Keratinocyte (primary cell): ENCODE data around the gene GRK5. TPM values are rescaled to one million over a fixed set of nuclear protein-coding genes. Genes with fewer than 3 reads are reported as not detected.

Experiments
- DNase-seq: peaks from one replicate; pipeline ENCODE4 v3.0.0-alpha.2; 2011; ENCODE audit warnings: low read depth, missing footprints, low spot score
- FAIRE-seq: peaks from 2 replicates; lab custom pipeline; 2011; peaks lifted over from hg19 to GRCh38; lab: Jason Lieb, UNC
- H2AFZ ChIP-seq: 2 replicates; pipeline ENCODE4 v1.6.0; 2012; ENCODE audit warnings: low read length, control low read depth, inconsistent platforms; ENCODE audit not compliant: control insufficient read depth
- H3K27ac ChIP-seq: 2 replicates; pipeline ENCODE4 v1.5.1; 2011; ENCODE audit warnings: low read length; ENCODE audit not compliant: control insufficient read depth, insufficient read depth
- H3K27me3 ChIP-seq: 3 replicates; pipeline ENCODE4 v1.6.0; 2011; ENCODE audit warnings: low read length; ENCODE audit not compliant: control insufficient read depth, insufficient read depth; ENCODE audit errors: extremely low read depth
- H3K36me3 ChIP-seq, 2 experiments: 2 replicates in 1 of 2; 3 replicates in 1 of 2; pipeline ENCODE4 v1.5.1; 2011; ENCODE audit warnings: low read length in 2 of 2, mild to moderate bottlenecking in 1 of 2; ENCODE audit not compliant: control insufficient read depth in 2 of 2, insufficient read depth in 2 of 2; ENCODE audit errors: extremely low read depth in 1 of 2
- H3K4me1 ChIP-seq: 3 replicates; pipeline ENCODE4 v1.5.1; 2011; ENCODE audit warnings: low read length; ENCODE audit not compliant: control insufficient read depth, insufficient read depth; ENCODE audit errors: extremely low read depth
- H3K4me2 ChIP-seq: 3 replicates; pipeline ENCODE4 v1.6.0; 2011; ENCODE audit warnings: low read depth, low read length; ENCODE audit not compliant: control insufficient read depth, insufficient read depth; ENCODE audit errors: extremely low read depth
- H3K4me3 ChIP-seq, 3 experiments: fragments of 200-600 bp in 1 of 3; sonication (generic) in 1 of 3; 2 replicates in 2 of 3; 3 replicates in 1 of 3; pipeline ENCODE4 v1.5.1; 2011 to 2016; ENCODE audit warnings: low read length in 3 of 3, mild to moderate bottlenecking in 3 of 3, control low read depth in 2 of 3, inconsistent platforms in 1 of 3, low read depth in 1 of 3, mixed read lengths in 1 of 3, mixed run types in 1 of 3, moderate library complexity in 1 of 3; ENCODE audit not compliant: control insufficient read depth in 2 of 3, insufficient read depth in 2 of 3; ENCODE audit errors: extremely low read depth in 1 of 3
- H3K79me2 ChIP-seq: 2 replicates; pipeline ENCODE4 v1.6.0; 2012; ENCODE audit warnings: low read length; ENCODE audit not compliant: control insufficient read depth, insufficient read depth
- H3K9ac ChIP-seq: 3 replicates; pipeline ENCODE4 v1.6.0; 2011; ENCODE audit warnings: low read length; ENCODE audit not compliant: control insufficient read depth, insufficient read depth; ENCODE audit errors: extremely low read depth
- H3K9me1 ChIP-seq: 3 replicates; pipeline ENCODE4 v1.6.0; 2011; ENCODE audit warnings: low read length; ENCODE audit not compliant: control insufficient read depth, insufficient read depth; ENCODE audit errors: extremely low read depth
- H3K9me3 ChIP-seq: 2 replicates; pipeline ENCODE4 v1.5.1; 2012; ENCODE audit warnings: low read depth, low read length; ENCODE audit not compliant: control insufficient read depth
- H4K20me1 ChIP-seq: 3 replicates; pipeline ENCODE4 v1.6.0; 2011; ENCODE audit warnings: low read length; ENCODE audit not compliant: control insufficient read depth, insufficient read depth; ENCODE audit errors: extremely low read depth
- CTCF ChIP-seq, 3 experiments: IDR thresholded peaks in 1 of 3; conservative IDR thresholded peaks in 1 of 3; optimal IDR thresholded peaks in 1 of 3; 2 replicates in 2 of 3; 3 replicates in 1 of 3; pipeline versions ENCODE3 to v1.5.1; 2011; ENCODE audit warnings: low read length in 3 of 3, mild to moderate bottlenecking in 3 of 3, moderate library complexity in 2 of 3, control low read depth in 1 of 3, inconsistent platforms in 1 of 3; ENCODE audit not compliant: insufficient read depth in 2 of 3; ENCODE audit errors: extremely low read depth in 1 of 3
- EZH2 ChIP-seq: IDR thresholded peaks from one replicate; pipeline ENCODE4 v1.6.1; 2012; ENCODE audit warnings: inconsistent platforms, mild to moderate bottlenecking, low read length, moderate library complexity
- dilution Hi-C: fragments of 300-500 bp; cut with MboI; formaldehyde crosslinking; loops from one replicate; pipeline ENCODE4 v1.7.0; 2020; ENCODE audit warnings: low sequenced_read_pairs; ENCODE audit not compliant: extremely low pct_ligation_motif_present
- polyA plus RNA-seq, 5 experiments: library from polyadenylated mRNA; depleted of rRNA in 3 of 5; stranded (reverse) in 3 of 5; stranded (forward) in 1 of 5; unstranded in 1 of 5; fragments of >200 nt; gene quantifications; 1 replicate in 1 of 5; 2 replicates in 3 of 5; 3 replicates in 1 of 5; pipeline versions ENCODE4 v1.2.1 to v1.2.3, GENCODE V29; 2011 to 2012; ENCODE audit warnings: missing spikeins in 2 of 5, low read depth in 1 of 5, low replicate concordance in 1 of 5
- small RNA-seq, 3 experiments: library from RNA; depleted of rRNA; stranded (forward); fragments of <200 nt; gene quantifications; one replicate each; pipeline ENCODE3, GENCODE V24; 2012; ENCODE audit warnings: low read depth in 3 of 3, low replicate concordance in 1 of 3; ENCODE audit not compliant: insufficient read length in 3 of 3

GRK5 gene
- polyA plus RNA-seq, 1 donor (not counting 4 experiments of a cell fraction or from before 2014, with no cell fraction given) = 7.6 TPM

DNA sequence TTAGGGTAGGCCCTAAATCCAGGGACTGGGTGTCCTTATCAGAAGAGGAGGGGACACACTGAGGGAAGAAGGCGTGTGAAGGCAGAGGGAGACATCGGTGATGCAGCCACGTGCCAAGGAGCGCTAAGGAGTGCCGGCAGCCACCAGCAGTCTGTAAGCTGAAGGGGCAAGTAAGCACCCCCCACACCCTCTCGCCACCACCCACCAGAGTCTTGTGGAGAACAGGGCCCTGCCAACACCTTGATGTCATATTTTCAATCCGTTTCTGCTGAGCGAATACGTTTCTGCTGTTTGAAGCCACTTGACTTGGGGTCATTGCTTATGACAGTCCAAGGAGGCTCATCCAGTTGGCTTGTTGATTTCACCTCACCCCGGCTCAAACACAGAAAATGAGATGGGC, 297.3 kb downstream of the GRK5 start:
- DNase-seq (no peak), FAIRE-seq (no peak)
- no peak overlapping the region for H2AFZ ChIP-seq
- H4K20me1 ChIP-seq = no peaks in the 10 kb centered on the region
- no peaks in the 10 kb centered on the region for H3K9me1 ChIP-seq
- no peak overlapping the region for H3K4me2 ChIP-seq
- H3K27me3 ChIP-seq = no peaks in the 10 kb centered on the region
- H3K9ac ChIP-seq = no peak overlapping the region
- H3K79me2 ChIP-seq = no peaks in the 10 kb centered on the region
- H3K36me3 ChIP-seq = peaks cover 5 to 11% of the 10 kb centered on the region in 2 experiments
- TF ChIP-seq EZH2 (no peak), CTCF (optimal IDR thresholded peaks at IDR 0.05 in 1 of 3, IDR thresholded peaks at IDR 0.05 in 1 of 3, conservative IDR thresholded peaks at IDR 0.05 in 1 of 3; ENCODE audit: extremely low read depth in 1 of 3, insufficient read depth in 2 of 3, low read length in 3 of 3) (no peak)
- no peaks in the 10 kb centered on the region for H3K9me3 ChIP-seq
- H3K4me1 ChIP-seq = no peaks in the 10 kb centered on the region
- no peak overlapping the region for H3K4me3 ChIP-seq
- dilution Hi-C loops = no loop called here
- H3K27ac ChIP-seq = no peak overlapping the region

- H3K36me3 ChIP-seq = peaks cover 5 to 11% of the 10 kb centered on the region in 2 experiments
- FAIRE-seq = no peak
These were observed 297.8 kb downstream of the GRK5 start for GRCh38 chr10:119505131-119505551.

More at GRCh38 chr10:119505131-119505551, 297.8 kb downstream of the GRK5 start:
- Histone ChIP-seq H3K27me3 (no peaks in the 10 kb centered on the region), H3K9me1 (no peaks in the 10 kb centered on the region), H3K9me3 (no peaks in the 10 kb centered on the region), H3K4me3 (no peak overlapping the region), H3K4me1 (no peaks in the 10 kb centered on the region), H3K9ac (no peak overlapping the region), H4K20me1 (no peaks in the 10 kb centered on the region), H3K79me2 (no peaks in the 10 kb centered on the region), H3K27ac (no peak overlapping the region), H2AFZ (no peak overlapping the region), H3K4me2 (no peak overlapping the region)
- dilution Hi-C loops = no loop called here
- DNase-seq = no peak
- no peak for TF ChIP-seq CTCF (optimal IDR thresholded peaks at IDR 0.05 in 1 of 3, IDR thresholded peaks at IDR 0.05 in 1 of 3, conservative IDR thresholded peaks at IDR 0.05 in 1 of 3; ENCODE audit: extremely low read depth in 1 of 3, insufficient read depth in 2 of 3, low read length in 3 of 3)
- no peak for TF ChIP-seq EZH2

Small RNA genes within 50 kb of the gene (small RNA-seq; reads per million reads assigned to genes)
- gene MIR4681 = 0 reads per million in 3 experiments
- gene RN7SL749P = 0 reads per million in 3 experiments

Other genes starting within 250 kb of the GRK5 start
- gene NANOS1, start 177.9 kb upstream of the GRK5 start, polyA plus RNA-seq = 1.4 to 3.2 TPM (median 2.1 TPM) in 3 replicates
- 42.9 to 84.4 TPM (median 52.4 TPM) in 3 replicates for gene EIF3A, start 126.8 kb upstream of the GRK5 start, polyA plus RNA-seq
- gene DENND10, start 103.5 kb upstream of the GRK5 start, polyA plus RNA-seq = 74.0 to 80.4 TPM (median 76.5 TPM) in 3 replicates
- gene SFXN4, start 41.9 kb upstream of the GRK5 start, polyA plus RNA-seq = 17.0 to 27.6 TPM (median 20.9 TPM) in 3 replicates
- gene PRDX3, start 28.8 kb upstream of the GRK5 start, polyA plus RNA-seq = 251 to 304 TPM (median 266 TPM) in 3 replicates